ENCODE data around the gene FRMD7. TPM values are rescaled to one million over a fixed set of nuclear protein-coding genes. Genes with fewer than 3 reads are reported as not detected.

FRMD7 gene
- total and polyA plus RNA-seq, 2 of the 13 experiments (the other 11 are each of a cell fraction or from before 2014, with no cell fraction given) = 0.04 TPM; not detected in 1

DNA sequence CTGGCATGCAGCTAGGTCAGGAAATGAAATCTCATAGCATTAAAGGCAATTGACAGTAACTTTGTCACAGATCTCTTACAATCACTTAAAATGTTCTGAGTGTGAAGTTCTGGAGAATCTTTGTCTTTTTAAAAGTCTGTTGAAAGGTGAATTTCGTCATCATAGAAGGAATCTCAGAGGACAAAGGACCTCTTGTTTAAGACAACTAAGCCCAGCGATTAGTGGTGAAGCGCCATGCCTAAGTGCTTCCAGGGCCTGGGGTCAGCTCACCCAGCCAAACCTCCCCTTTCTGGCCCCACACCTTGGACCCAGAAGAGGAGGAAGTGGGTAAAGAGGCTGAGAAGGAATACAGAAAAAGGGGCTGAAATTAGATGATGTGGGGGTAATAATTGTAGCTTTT lies 8.5 kb downstream of the FRMD7 start (continued):
- TF ChIP-seq TAF1 (CRISPR knock-in tag; IDR thresholded peaks at IDR 0.05) (no peak), ZNF614 (CRISPR knock-in tag; IDR thresholded peaks at IDR 0.05; ENCODE audit: borderline replicate concordance) (no peak), ZNF747 (CRISPR knock-in tag; IDR thresholded peaks at IDR 0.05; ENCODE audit: borderline replicate concordance) (no peak)

GRCh38 chrX:132118358-132118757 lies 9.5 kb downstream of the FRMD7 start:
- H3K27ac ChIP-seq (ENCODE audit: extremely low read length, insufficient read depth, low read length) = no peak overlapping the region
- no peaks in the 10 kb centered on the region for H3K9me3 ChIP-seq (ENCODE audit: low read length)
- no peak overlapping the region for H3K9ac ChIP-seq (ENCODE audit: insufficient read depth, low read depth, low read length)
- 93% methylated on average over 4 of the region's 4 CpGs for WGBS (ENCODE audit: low lambda C conversion rate)
- CTCF ChIA-PET (ENCODE audit: low intra/inter-chr PET ratio, low total read pairs) = no interaction called here
- intact Hi-C loops (cut with micrococcal nuclease; ENCODE audit: unreplicated experiment) = no loop called here
- no peak for DNase-seq (ENCODE audit: low spot score)
- TF ChIP-seq ATM (IDR thresholded peaks at IDR 0.05; ENCODE audit: borderline replicate concordance) (no peak), MIER3 (CRISPR knock-in tag; IDR thresholded peaks at IDR 0.05; ENCODE audit: borderline replicate concordance) (no peak), ZNF431 (CRISPR knock-in tag; IDR thresholded peaks at IDR 0.05; ENCODE audit: borderline replicate concordance, low read depth) (no peak), ZNF562 (CRISPR knock-in tag; IDR thresholded peaks at IDR 0.05; ENCODE audit: borderline replicate concordance) (no peak), ZNF780A (CRISPR knock-in tag; IDR thresholded peaks at IDR 0.05) (no peak)
- TF ChIP-seq, protein P1, sequence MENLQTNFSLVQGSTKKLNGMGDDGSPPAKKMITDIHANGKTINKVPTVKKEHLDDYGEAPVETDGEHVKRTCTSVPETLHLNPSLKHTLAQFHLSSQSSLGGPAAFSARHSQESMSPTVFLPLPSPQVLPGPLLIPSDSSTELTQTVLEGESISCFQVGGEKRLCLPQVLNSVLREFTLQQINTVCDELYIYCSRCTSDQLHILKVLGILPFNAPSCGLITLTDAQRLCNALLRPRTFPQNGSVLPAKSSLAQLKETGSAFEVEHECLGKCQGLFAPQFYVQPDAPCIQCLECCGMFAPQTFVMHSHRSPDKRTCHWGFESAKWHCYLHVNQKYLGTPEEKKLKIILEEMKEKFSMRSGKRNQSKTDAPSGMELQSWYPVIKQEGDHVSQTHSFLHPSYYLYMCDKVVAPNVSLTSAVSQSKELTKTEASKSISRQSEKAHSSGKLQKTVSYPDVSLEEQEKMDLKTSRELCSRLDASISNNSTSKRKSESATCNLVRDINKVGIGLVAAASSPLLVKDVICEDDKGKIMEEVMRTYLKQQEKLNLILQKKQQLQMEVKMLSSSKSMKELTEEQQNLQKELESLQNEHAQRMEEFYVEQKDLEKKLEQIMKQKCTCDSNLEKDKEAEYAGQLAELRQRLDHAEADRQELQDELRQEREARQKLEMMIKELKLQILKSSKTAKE (CRISPR knock-in tag; IDR thresholded peaks at IDR 0.05; ENCODE audit: borderline replicate concordance) = no peak
- H2AFZ ChIP-seq (ENCODE audit: low read length) = no peak overlapping the region
- H3K36me3 ChIP-seq (replicated peaks in 1 of 2; ENCODE audit: control insufficient read depth in 1 of 2, insufficient read depth in 2 of 2, low read length in 2 of 2) = no peaks in the 10 kb centered on the region
- BruUV-seq (replicated peaks) = no TSS peak
- no peak overlapping the region for H3K4me3 ChIP-seq (replicated peaks in 1 of 3; ENCODE audit: insufficient read depth in 1 of 3, low read depth in 2 of 3, low read length in 3 of 3)
- no peaks in the 10 kb centered on the region for H3K79me2 ChIP-seq (ENCODE audit: insufficient read depth, low read length)
- no peaks in the 10 kb centered on the region for H3K27me3 ChIP-seq (ENCODE audit: control insufficient read depth in 1 of 2, insufficient read depth in 2 of 2, low read length in 2 of 2)
- no peak for ATAC-seq
- POLR2A ChIA-PET = no interaction called here
- no peaks in the 10 kb centered on the region for H3K4me1 ChIP-seq (ENCODE audit: insufficient read depth, low read length)
- no peak for FAIRE-seq
- H3K4me2 ChIP-seq (ENCODE audit: low read depth, low read length) = no peak overlapping the region
- in situ Hi-C loops (cut with HindIII; ENCODE audit: extremely low pct_ligation_motif_present, low pct_unique_long_range_greater_than_20kb) = no loop called here
- H4K20me1 ChIP-seq (ENCODE audit: insufficient read depth, low read length) = no peaks in the 10 kb centered on the region
